GM21786 (cell line): Measurements from ENCODE around the gene NUBP2.

Experiments used
- ATAC-seq: cut with Tn5 transposase; IDR thresholded peaks from one replicate; pipeline ENCODE4 v1.9.1; 2021; ENCODE audit not compliant: unreplicated experiment

The NUBP2 gene

DNA sequence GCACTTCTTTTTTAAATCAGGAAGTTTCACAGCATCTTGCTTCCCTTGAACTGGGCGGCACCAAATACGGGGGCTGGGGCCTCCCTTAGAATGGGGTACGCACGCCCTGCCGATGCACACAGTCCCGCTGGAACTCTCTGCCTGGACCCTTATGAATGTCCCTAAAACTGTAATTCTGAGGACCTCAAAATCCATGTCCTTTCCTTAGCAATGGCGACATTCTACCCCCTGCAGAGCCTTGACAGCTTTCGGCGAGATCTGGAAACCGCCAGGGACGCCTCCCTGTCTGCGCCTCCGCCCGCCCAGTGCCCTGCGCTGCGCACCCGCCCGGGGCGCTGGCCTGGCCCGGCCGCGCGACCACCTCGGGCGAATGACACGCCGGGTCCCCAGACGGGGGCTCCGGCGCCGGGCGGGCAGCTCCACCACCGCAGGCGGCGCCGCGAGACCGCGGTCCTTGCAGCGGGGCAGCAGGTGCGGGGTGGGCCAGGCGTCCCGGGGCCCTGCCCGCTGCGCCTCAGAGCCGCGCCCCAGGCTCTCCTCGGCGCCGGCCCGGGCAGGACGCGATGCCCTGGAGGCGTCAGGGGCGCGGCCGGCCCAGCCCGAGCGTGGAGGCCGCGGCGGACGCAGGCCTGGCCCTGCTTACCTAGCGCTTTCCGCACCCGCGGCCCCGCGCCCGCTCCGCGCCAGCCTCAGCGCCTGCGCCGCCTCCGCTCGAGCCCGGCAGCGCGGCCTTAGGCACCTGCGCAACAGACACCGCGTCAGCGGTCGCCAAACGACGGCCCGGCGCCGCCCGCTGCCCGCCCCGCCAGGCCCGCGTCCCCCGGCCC, 43.3 kb downstream of the NUBP2 start:
- ATAC-seq: peak; percentile 46

DNA sequence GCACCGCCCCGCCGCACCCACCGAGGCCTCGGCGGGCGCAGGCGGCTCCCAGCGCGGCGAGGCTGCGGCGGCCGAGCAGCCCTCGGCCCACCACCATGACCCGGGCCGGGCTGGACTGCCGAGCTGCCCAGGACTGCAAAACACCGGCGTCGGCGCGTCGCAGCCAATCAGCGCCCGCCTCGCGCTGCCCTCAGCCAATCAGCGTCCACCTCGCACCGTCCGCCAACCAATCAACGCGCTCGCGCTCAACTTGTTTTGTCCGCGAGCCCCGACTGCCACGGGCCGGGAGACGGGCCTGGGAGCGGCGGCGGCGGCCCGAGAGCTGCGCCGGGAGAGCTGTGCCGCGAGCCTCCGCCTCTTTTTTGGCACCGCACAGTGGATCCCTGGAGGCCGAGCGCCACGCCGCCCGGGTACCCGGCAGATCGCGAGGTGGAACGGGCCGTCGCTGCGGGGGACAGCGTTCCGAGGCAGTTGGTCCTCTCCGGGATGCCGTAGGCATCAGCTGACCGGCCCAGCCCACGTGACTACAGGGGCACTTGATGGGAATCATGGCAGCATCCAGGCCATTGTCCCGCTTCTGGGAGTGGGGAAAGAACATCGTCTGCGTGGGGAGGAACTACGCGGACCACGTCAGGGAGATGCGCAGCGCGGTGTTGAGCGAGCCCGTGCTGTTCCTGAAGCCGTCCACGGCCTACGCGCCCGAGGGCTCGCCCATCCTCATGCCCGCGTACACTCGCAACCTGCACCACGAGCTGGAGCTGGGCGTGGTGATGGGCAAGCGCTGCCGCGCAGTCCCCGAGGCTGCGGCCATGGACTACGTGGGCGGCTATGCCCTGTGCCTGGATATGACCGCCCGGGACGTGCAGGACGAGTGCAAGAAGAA, 44.2 kb downstream of the NUBP2 start, which contains the start of the genes FAHD1 and HAGH:
TSS of gene FAHD1 (plus strand) at position 516 of the 883 bp plus-strand sequence. CDS start at position 549, 33 bp downstream.
TSS of gene HAGH (minus strand) at position 135 of the 883 bp plus-strand sequence. CDS start at position 97, 38 bp downstream.
- ATAC-seq: peak; percentile 72

DNA sequence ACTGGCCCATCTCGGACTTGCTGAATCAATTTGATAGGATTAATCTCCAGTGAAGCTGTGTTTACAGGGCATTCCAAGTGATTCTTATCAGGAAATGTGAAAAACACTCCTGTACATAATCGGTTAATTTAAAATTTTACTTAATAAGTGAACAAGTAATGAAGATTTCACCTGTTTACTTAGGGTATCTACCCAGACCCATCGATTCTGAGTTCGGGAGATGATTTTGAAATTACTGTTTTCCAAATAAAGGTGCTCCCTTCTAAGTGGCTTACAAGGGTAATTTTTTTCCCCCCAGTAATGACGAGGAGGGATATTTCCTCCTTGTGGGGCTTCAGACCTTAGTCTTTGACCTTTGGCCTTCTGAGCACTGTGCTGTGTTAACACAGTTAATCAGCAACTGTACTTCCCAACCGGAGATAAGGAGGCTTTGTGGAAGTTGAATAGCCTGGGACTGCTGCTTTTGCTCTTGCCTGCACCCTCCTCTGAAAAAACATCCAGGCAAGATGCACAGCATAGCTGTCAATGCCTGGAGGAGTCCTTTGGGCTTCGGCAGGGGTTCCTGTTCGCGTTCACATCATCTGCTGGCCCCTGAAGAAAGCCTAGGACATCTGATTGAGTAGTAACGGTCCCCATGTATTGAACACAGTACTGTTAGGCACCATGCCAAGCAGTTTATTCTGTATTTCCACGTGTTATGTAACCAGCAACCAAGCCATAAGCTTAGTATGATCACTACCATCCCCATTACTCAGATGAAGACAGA, 46.1 kb downstream of the NUBP2 start:
- no peak for ATAC-seq

DNA sequence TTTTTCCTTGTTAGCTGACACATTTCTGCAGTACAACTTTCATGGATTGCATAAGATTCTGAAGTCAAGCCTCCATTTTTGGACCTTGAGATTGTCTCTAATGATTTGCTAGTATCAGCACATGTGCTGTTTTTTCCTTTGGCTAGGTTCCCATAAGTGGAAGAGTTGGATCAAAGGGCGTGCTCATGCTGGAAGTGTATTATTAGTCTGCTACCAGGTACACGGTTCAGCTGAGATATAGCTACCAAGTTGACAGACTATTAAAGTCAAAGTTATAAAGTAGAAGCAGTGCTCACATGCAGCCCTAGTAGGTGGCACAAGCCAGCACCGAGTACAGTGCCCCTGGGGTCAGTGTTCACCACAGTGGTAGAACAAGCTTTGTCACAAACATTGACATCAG, 47.5 kb downstream of the NUBP2 start:
- ATAC-seq: no peak

DNA sequence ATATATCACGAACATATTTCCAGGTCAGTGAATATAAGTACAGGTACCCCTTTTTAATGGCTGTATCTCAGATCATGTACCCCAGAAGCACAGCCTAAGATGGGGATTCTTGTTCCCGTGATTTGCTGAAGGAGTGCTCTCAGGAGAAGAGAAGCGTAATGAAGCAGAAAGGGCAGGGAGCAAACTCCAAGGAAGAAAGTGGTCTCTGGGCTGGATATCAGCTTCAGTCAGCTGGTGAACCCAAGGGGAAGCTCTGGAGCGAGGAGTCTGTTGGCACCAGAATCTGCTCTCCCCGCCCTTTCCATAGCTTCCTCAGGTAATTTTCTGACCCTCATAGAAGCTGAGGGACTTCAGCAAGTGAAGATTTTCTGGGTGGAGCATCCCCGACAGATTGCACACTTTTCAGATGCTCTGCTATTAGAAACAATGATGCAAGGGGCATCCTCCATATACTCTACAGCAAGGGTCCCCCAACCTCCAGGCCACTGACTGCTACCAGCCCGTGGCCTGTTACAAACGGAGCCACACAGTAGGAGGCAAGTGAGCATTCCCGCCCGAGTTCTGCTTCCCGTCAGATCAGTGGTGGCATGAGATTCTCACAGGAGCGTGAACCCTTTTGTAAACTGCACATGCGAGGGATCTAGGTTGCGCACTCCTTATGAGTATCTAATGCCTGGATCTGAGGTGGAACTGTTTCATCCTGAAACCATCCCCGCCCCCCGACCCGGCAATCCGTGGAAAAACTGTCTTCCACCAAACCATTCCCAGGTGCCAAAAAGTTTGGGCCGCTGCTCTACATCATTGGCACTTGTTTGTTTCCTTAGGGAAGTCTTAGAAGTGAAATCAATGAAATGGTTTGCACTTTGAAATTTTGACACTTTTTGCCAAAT, 48.7 kb downstream of the NUBP2 start:
- no peak for ATAC-seq

DNA sequence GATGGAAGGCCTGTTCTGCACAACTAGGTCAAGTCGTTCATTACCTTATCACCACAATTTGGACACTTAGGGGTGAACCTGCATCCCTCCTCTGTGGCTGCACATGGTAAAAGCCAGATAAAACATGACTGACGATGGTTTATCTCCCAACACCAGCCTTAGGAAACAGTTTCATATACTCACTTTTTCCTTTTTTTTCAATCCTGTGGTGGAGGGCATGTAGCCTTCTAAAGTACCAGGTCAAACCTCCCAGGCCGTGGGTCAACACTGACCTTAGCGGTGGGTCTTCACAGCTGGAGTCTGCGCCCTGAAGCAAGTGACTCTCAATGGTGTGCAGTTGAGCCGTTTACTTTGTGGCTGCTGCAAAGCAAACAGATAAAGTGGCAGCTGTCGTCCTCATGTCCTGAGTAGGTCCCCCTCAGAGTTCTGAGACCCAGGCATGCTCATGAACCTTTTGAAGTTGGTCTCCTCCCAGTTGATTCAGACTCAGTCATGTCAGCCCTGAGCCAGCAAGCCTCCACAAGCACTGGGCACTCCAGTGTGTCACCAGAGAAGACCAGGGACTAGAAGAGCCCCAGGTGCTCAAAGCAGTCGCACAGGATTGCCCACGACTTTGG, 50.2 kb downstream of the NUBP2 start:
- no peak for ATAC-seq

DNA sequence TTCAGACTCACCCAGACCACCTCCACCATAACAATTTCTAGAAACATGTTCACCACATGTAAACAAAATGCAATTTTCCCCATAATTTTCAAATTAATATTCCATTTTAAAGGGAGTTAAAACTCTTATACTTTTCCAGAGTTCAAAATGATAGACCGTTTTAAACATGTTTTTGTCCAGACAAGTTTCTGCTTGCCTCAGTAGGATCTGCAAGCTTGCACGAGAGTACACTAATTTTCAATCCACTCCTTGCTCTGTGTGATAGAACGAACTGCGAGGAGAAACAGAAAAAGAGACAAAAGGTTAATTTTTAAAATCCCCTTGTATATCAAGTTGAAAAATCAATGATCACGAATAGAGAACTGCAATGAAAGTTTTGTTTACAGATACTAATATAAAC, 51.3 kb downstream of the NUBP2 start:
- ATAC-seq: no peak
